ENCODE data around the gene TSHZ1. TPM values are rescaled to one million over a fixed set of nuclear protein-coding genes. Genes with fewer than 3 reads are reported as not detected.
A peak's percentile ranks its signal among the peaks of the same experiment; 100 is the strongest.

TSHZ1 gene
- total RNA-seq, 1 donor, result 10.5 TPM

GRCh38 chr18:75214766-75215510 is 4.3 kb downstream of the TSHZ1 start:
- TF ChIP-seq, protein P1, sequence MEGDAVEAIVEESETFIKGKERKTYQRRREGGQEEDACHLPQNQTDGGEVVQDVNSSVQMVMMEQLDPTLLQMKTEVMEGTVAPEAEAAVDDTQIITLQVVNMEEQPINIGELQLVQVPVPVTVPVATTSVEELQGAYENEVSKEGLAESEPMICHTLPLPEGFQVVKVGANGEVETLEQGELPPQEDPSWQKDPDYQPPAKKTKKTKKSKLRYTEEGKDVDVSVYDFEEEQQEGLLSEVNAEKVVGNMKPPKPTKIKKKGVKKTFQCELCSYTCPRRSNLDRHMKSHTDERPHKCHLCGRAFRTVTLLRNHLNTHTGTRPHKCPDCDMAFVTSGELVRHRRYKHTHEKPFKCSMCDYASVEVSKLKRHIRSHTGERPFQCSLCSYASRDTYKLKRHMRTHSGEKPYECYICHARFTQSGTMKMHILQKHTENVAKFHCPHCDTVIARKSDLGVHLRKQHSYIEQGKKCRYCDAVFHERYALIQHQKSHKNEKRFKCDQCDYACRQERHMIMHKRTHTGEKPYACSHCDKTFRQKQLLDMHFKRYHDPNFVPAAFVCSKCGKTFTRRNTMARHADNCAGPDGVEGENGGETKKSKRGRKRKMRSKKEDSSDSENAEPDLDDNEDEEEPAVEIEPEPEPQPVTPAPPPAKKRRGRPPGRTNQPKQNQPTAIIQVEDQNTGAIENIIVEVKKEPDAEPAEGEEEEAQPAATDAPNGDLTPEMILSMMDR (IDR thresholded peaks at IDR 0.05; ENCODE audit: extremely low read depth, low read depth, low read length), result no peak
- peaks cover 65% of the 10 kb centered on the region for H3K79me2 ChIP-seq (ENCODE audit: insufficient read depth, low read length)
- no peaks in the 10 kb centered on the region for H3K9me3 ChIP-seq (ENCODE audit: low read depth, low read length)
- H3K4me1 ChIP-seq (ENCODE audit: insufficient read depth, low read length), result peaks cover 30% of the 10 kb centered on the region
- no peak overlapping the region for H3K4me3 ChIP-seq (ENCODE audit: insufficient read depth, low read length)
- H3K27ac ChIP-seq (ENCODE audit: low read depth, low read length), result no peak overlapping the region
- H3K27me3 ChIP-seq (ENCODE audit: insufficient read depth, low read length), result no peaks in the 10 kb centered on the region
- no peaks in the 10 kb centered on the region for H4K20me1 ChIP-seq (ENCODE audit: insufficient read depth, low read length)
- no peak for DNase-seq (ENCODE audit: insufficient read length, low spot score, missing footprints)
- no peak overlapping the region for H3K4me2 ChIP-seq (ENCODE audit: insufficient read depth, low read length)
- no peaks in the 10 kb centered on the region for H3K36me3 ChIP-seq (ENCODE audit: insufficient read depth, low read length)
- H2AFZ ChIP-seq (ENCODE audit: low read length), result no peak overlapping the region

GRCh38 chr18:75215663-75216062 is 5.1 kb downstream of the TSHZ1 start:
- H4K20me1 ChIP-seq (ENCODE audit: insufficient read depth, low read length), result no peaks in the 10 kb centered on the region
- TF ChIP-seq, protein P1 (IDR thresholded peaks at IDR 0.05; ENCODE audit: extremely low read depth, low read depth, low read length), result no peak
- H3K27me3 ChIP-seq (ENCODE audit: insufficient read depth, low read length), result no peaks in the 10 kb centered on the region
- peaks cover 25% of the 10 kb centered on the region for H3K4me1 ChIP-seq (ENCODE audit: insufficient read depth, low read length)
- H3K36me3 ChIP-seq (ENCODE audit: insufficient read depth, low read length), result no peaks in the 10 kb centered on the region
- peaks cover 69% of the 10 kb centered on the region for H3K79me2 ChIP-seq (ENCODE audit: insufficient read depth, low read length)
- H3K4me2 ChIP-seq (ENCODE audit: insufficient read depth, low read length), result no peak overlapping the region
- H3K27ac ChIP-seq (ENCODE audit: low read depth, low read length), result no peak overlapping the region
- no peaks in the 10 kb centered on the region for H3K9me3 ChIP-seq (ENCODE audit: low read depth, low read length)
- DNase-seq (ENCODE audit: insufficient read length, low spot score, missing footprints), result no peak
- H3K4me3 ChIP-seq (ENCODE audit: insufficient read depth, low read length), result no peak overlapping the region
- no peak overlapping the region for H2AFZ ChIP-seq (ENCODE audit: low read length)

GRCh38 chr18:75216212-75216910 is 5.8 kb downstream of the TSHZ1 start:
- TF ChIP-seq, protein P1 (IDR thresholded peaks at IDR 0.05; ENCODE audit: extremely low read depth, low read depth, low read length), result no peak
- Histone ChIP-seq H3K4me2 (ENCODE audit: insufficient read depth, low read length) (peak overlapping the region; percentile 30), H3K36me3 (ENCODE audit: insufficient read depth, low read length) (no peaks in the 10 kb centered on the region), H3K27me3 (ENCODE audit: insufficient read depth, low read length) (no peaks in the 10 kb centered on the region), H4K20me1 (ENCODE audit: insufficient read depth, low read length) (no peaks in the 10 kb centered on the region), H3K4me3 (ENCODE audit: insufficient read depth, low read length) (peak overlapping the region; percentile 3), H3K79me2 (ENCODE audit: insufficient read depth, low read length) (peaks cover 66% of the 10 kb centered on the region), H3K4me1 (ENCODE audit: insufficient read depth, low read length) (peaks cover 25% of the 10 kb centered on the region), H3K9me3 (ENCODE audit: low read depth, low read length) (no peaks in the 10 kb centered on the region), H3K27ac (ENCODE audit: low read depth, low read length) (no peak overlapping the region), H2AFZ (ENCODE audit: low read length) (peak overlapping the region; percentile 69)
- no peak for DNase-seq (ENCODE audit: insufficient read length, low spot score, missing footprints)
